GM21717 (cell line): Measurements from ENCODE around the gene FBXW5.

ENCODE experiments used
- ATAC-seq: cut with Tn5 transposase; IDR thresholded peaks from one replicate; pipeline ENCODE4 v1.9.1; 2021; ENCODE audit warnings: mild to moderate bottlenecking, moderate library complexity; ENCODE audit not compliant: unreplicated experiment

The FBXW5 gene

DNA sequence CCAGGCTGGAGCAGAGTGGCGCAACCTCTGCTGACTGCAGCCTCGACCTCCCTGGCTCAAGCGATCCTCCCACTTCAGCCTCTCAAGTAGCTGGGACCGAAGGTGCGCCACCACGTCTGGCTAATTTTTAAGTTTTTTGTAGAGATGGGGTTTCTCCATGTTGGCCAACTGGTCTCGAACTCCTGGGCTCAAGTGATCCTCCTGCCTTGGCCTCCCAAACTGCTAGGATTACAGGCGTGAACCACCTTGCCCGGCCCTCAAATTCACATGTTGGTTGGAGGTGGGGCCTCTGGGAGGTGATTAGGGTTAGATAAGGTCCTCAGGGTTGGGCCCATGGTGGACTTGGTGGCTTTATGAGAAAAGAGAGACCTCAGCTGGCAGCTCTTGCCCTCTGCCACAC is 17.6 kb upstream of the FBXW5 start:
- ATAC-seq = no peak

- ATAC-seq = no peak
These were observed 16.9 kb upstream of the FBXW5 start for GRCh38 chr9:136961279-136962065.

DNA sequence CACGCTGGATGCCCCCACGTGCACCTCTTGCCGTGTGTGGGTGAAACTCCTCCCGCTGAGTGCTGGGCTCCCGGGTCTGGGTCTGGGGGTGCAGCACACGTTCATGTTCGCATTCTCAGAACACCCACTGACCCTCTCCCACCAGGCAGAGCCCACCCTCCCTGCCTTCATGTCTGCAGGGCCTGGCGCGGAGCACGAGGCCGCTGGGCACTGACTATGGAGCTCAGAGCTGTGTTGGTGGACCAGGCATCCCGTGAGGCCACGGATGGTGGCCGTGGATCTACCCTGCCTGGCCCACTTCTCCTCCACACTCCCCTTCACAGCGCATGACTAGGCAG is 16.4 kb upstream of the FBXW5 start:
- ATAC-seq = no peak

GRCh38 chr9:136960212-136960937 is 15.8 kb upstream of the FBXW5 start:
- ATAC-seq = no peak

DNA sequence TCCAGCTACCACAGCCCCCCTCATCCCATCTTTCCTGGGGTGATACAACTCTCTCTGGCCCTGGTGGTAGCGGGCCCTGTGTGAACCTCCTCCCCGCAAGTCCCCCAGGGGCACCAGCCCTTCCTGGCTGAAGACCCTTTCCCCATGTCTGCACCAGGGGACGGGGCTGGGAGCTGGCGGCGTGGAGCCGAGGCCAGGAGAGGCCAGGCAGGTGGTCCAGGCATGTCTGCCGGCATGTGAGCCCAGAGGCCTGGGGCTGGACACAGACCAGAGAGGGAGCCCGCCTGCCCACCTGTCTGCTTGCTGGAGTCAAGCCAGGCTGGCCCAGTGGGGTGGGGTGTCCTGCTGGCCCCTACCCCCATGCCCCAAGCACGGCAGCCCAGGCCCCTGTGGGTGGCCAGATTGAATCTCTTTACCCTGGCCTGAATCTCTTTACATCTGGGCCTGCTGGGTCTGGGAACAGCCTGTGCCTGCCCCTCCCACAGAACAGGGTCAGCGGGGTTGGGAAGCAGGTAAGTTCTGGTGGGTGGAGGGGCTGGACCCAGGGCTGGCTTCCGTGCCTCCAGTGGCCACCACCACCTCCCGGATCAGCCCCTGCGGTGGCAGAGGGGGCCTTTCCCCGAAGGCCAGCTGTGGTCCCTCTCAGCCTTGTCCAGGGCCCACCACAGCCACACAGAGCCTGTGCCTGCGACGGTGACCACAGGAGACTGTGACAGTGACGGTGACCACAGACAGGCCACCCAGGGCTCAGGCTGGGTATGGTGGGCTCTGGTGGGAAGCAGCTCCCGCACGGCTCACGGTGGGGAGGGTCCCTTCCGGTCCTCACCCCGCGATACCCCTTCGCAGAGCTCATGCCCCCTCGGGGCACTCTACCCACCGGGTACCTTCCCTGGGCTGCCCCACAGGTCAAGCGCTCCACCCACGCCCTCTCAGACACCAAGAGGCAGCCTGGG is 14.6 kb upstream of the FBXW5 start:
- no peak for ATAC-seq

- no peak for ATAC-seq
These were observed 13.9 kb upstream of the FBXW5 start for GRCh38 chr9:136958473-136958872.

DNA sequence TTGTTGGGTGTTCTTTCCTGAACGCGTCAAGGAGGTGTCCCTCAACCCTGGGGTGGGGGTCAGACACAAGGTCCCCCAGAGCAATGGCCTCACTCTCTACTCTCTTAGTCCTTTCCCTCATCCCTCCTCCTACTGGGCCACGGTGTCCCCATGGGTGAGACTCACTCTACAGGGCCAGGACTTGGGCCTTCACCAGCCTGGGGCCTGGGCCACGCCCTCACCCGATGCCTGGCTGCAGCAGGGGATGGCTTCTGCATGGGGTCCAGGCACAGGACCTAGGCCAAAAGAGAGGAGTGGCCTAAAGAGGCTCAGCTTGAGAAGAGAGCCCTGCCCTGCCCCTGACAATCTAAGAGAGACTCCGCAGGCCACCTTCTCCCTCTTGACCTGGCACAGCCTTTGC is 13.4 kb upstream of the FBXW5 start:
- ATAC-seq = no peak

DNA sequence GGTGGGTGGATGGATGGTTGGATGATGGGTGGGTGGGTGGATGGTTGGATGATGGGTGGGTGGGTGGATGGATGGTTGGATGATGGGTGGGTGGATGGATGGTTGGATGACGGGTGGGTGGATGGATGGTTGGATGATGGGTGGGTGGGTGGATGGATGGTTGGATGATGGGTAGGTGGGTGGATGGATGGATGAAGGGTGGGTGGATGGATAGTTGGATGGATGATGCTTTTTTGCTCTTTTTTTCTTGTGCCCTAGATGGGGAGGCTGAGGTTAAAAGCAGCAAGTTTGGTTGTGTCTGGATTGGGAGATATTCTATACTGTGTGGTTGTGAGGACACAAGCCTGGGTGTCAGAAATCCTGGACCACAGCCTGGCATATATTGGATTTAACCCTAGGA is 12.9 kb upstream of the FBXW5 start:
- no peak for ATAC-seq

- no peak for ATAC-seq
These were observed 12.1 kb upstream of the FBXW5 start for GRCh38 chr9:136956604-136957003.

DNA sequence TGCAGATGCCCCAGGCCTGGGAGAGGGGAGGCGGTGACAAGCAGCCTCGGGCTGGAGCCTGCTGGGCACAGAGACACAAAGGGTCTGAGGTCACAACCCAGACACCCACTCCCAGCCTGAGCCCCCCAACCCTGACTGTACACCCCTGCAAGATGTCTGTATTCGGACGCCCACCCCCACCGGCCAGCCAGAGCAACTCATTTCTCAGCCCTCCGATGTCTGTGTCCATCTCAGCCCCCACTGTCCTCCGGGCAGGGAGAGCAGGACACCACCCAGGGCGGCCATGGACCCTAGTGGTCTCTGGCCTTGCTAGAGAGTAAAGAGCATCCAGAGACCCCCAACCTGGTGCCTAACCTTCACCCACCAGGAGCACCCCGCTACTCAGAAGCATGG is 11.4 kb upstream of the FBXW5 start:
- no peak for ATAC-seq

- no peak for ATAC-seq
These were observed 10.8 kb upstream of the FBXW5 start for GRCh38 chr9:136955202-136955942.

GRCh38 chr9:136954270-136955083 is 9.9 kb upstream of the FBXW5 start:
- no peak for ATAC-seq

- ATAC-seq = no peak
These were observed 9.3 kb upstream of the FBXW5 start for GRCh38 chr9:136953771-136954269.

DNA sequence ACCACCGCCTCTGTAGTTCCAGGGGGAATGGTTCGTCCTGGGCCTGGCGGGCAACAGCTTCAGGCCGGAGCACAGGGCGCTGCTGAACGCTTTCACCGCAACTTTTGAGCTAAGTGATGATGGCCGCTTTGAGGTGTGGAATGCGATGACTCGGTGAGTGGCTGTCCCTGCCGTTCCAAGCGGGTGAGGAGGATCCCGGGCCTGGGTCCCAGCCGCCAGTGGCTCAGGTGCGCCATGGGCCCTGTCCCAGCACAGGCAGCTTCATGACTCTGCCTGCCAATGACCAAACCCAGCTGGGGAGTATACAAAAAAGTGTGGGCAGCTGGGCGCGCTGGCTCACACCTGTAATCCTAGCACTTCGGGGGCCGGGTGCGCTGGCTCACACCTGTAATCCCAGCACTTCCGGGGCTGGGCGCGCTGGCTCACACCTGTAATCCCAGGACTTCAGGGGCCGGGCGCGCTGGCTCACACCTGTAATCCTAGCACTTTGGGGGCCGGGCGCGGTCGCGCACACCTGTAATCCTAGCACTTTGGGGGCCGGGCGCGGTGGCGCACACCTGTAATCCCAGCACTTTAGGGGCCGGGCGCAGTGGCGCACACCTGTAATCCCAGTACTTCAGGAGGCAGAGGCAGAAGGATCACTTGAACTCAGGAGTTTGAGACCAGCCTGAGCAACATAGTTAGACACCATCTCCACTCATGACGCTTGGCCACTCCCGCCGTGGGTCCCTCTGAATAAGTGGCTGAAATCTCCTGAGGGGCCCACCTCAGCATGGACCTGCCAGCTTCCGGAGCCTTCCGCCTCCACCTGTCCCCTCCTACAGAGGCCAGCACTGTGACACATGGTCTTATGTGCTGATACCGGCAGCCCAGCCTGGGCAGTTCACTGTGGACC is 8.6 kb upstream of the FBXW5 start:
- no peak for ATAC-seq

DNA sequence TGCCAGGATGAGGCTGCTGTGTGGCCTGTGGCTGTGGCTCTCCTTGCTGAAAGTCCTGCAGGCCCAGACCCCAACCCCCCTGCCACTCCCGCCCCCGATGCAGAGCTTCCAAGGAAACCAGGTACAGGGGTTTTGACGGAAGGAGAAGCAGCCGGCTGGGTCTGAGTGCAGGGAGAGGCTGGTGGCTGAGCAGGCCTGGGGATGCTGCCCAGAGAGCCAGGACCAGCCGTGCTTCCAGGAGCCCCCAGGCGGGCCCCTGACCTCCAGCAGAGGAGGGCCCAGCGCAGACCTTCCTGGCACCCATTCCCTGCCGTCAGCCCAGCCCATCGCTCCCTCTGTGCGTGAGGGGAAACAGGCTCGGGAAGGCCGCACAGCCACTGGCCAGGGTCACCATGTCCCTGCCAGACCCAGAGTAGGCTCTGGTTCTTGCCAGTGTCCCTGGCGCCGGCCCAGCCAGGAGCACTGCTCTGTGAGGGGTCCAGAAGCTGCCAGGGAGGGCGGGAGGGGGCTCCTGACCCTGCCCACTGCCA is 7.8 kb upstream of the FBXW5 start:
- no peak for ATAC-seq

GRCh38 chr9:136951541-136952320 is 7.2 kb upstream of the FBXW5 start, which contains the start of gene LCN12:
Gene LCN12, plus strand, starts transcription at chr9:136952273. Its CDS starts 55 bp downstream, at chr9:136952328.
- ATAC-seq = no peak

- ATAC-seq = no peak
These were observed 6.2 kb upstream of the FBXW5 start for GRCh38 chr9:136950656-136951276.
